Ovary (tissue), 10 donors: Measurements from ENCODE around the gene ZNF675. TPM values are rescaled to one million over a fixed set of nuclear protein-coding genes. Genes with fewer than 3 reads are reported as not detected.
"Not testable (repeated sequence)": the region's sequence is repeated elsewhere in the genome, so short reads cannot be mapped to it uniquely, and the experiment has no call there.

Source experiments
- DNase-seq, 5 donors: peaks; one replicate each; pipeline ENCODE4 v3.0.0-alpha.2; 2019 to 2020
- H3K27ac ChIP-seq, 2 donors: fragments of 200-600 bp; one replicate each; pipeline versions ENCODE4 v1.5.1 to v1.8.0; 2019 to 2022
- H3K27me3 ChIP-seq: fragments of 200-600 bp; one replicate; pipeline ENCODE4 v1.8.0; 2022
- H3K36me3 ChIP-seq: fragments of 200-600 bp; sonication (generic); one replicate; pipeline ENCODE4 v1.5.1; 2019
- H3K4me1 ChIP-seq: one replicate; pipeline ENCODE4 v1.8.1; 2013; ENCODE audit warnings: mild to moderate bottlenecking, moderate library complexity; ENCODE audit not compliant: insufficient read depth
- H3K4me3 ChIP-seq: fragments of 200-600 bp; sonication (generic); one replicate; pipeline ENCODE4 v1.5.1; 2017
- H3K9me3 ChIP-seq, 2 donors: fragments of 200-600 bp in 1 of 2; sonication (generic) in 1 of 2; one replicate each; pipeline versions ENCODE4 v1.5.1 to v1.8.1; 2013 to 2019; ENCODE audit warnings: mild to moderate bottlenecking in 1 of 2, moderate library complexity in 1 of 2
- EP300 ChIP-seq: sonication (generic); formaldehyde crosslinking; IDR thresholded peaks from one replicate; pipeline ENCODE4 v1.6.1; 2017; ENCODE audit warnings: antibody characterized with exemption
- POLR2A ChIP-seq: fragments of 450-650 bp; IDR thresholded peaks from one replicate; pipeline ENCODE4 v1.6.1; 2017; ENCODE audit warnings: antibody characterized with exemption, mild to moderate bottlenecking, moderate library complexity
- WGBS, 3 donors: extraction: QIAGEN DNeasy Blood & Tissue Kit in 1 of 3; methylation state at CpG; one replicate each; pipeline versions ENCODE4 v1.1.5 to v1.1.7; 2013 to 2017; 5-methylcytosine and 5-hydroxymethylcytosine counted together
- intact Hi-C, 4 donors: fragments of 100-400 bp; cut with DNase I; formaldehyde crosslinking; loops; one replicate each; pipeline versions ENCODE4 v1.11.0 to v1.15.1; 2022 to 2023
- long read RNA-seq, 3 donors: library from polyadenylated mRNA in 2 of 3; unstranded in 2 of 3; transcript quantifications; one replicate each; pipeline ENCODE4 v2.0.0 and lab custom pipeline, GENCODE V29; 2021 to 2026
- polyA plus RNA-seq, 2 donors: library from polyadenylated mRNA; stranded (reverse); fragments of 200-250 nt in 1 of 2; fragments of 350-450 nt in 1 of 2; fragmentation: Illumina TruSeq in 1 of 2; extraction: RNeasy Lipid Tissue Mini Kit (QIAGEN cat#74804) in 1 of 2; gene quantifications; one replicate each; pipeline ENCODE4 v1.2.3, GENCODE V29; 2013 to 2014
- total RNA-seq, 7 donors: library from RNA; depleted of rRNA in 2 of 7; stranded (reverse); fragments of >200 nt in 2 of 7; fragmentation: NEBNext Ultra II Directional in 3 of 7; extraction: Animal tissue kit (Norgen Biotek cat#: 25700) in 3 of 7; gene quantifications; one replicate each; pipeline versions ENCODE4 v1.1.0 to v1.2.4, GENCODE V29; 2016 to 2023
- TF ChIP-seq, protein P1 (sequence below), 3 donors: fragments of 450-650 bp in 2 of 3; fragments of 200-600 bp in 1 of 3; IDR thresholded peaks; one replicate each; pipeline versions ENCODE4 v1.5.1 to v1.8.0; 2016 to 2022; ENCODE audit warnings: antibody characterized with exemption in 3 of 3, mild to moderate bottlenecking in 1 of 3
- donor health status: DM: no; HTN: no; CAD: no; lungs with moderate emphysema.
- donor health status: DM: no; HTN: no; CAD: no.
- donor health status: Bipolar disorder and iron deficiency.
- donor health status: DM: yes; HTN: yes; CAD: no.
- donor health status: DM: no; HTN: no; CAD: no.
- donor health status: DM: yes; HTN: yes; CAD: no.

The ZNF675 gene
- total RNA-seq (1 to 10 TPM; 4.3 to 9.6 (median 6.4) TPM), polyA plus RNA-seq (1 to 10 TPM; 3.9 to 6.1 TPM)
- long read RNA-seq, donor 1, transcript ZNF675-201 (4 exons, 2,301 nt), result major isoform, 10 of 12 reads
- long read RNA-seq, donor 1, partial matches to known transcripts, result 0 of 12 reads
- long read RNA-seq, donor 1, other reads (novel, unspliced or antisense), result 2 of 12 reads
- long read RNA-seq, donor 2, full-length matches to known transcripts, result 19 of 3,452 reads
- long read RNA-seq, donor 2, partial matches to known transcripts, result 3,433 of 3,452 reads
- long read RNA-seq, donor 2, other reads (novel, unspliced or antisense), result 0 of 3,452 reads
- long read RNA-seq, donor 3, transcript ZNF675-201 (4 exons, 2,301 nt), result major isoform, 7 of 9 reads
- long read RNA-seq, donor 3, partial matches to known transcripts, result 0 of 9 reads
- long read RNA-seq, donor 3, other reads (novel, unspliced or antisense), result 1 of 9 reads

DNA sequence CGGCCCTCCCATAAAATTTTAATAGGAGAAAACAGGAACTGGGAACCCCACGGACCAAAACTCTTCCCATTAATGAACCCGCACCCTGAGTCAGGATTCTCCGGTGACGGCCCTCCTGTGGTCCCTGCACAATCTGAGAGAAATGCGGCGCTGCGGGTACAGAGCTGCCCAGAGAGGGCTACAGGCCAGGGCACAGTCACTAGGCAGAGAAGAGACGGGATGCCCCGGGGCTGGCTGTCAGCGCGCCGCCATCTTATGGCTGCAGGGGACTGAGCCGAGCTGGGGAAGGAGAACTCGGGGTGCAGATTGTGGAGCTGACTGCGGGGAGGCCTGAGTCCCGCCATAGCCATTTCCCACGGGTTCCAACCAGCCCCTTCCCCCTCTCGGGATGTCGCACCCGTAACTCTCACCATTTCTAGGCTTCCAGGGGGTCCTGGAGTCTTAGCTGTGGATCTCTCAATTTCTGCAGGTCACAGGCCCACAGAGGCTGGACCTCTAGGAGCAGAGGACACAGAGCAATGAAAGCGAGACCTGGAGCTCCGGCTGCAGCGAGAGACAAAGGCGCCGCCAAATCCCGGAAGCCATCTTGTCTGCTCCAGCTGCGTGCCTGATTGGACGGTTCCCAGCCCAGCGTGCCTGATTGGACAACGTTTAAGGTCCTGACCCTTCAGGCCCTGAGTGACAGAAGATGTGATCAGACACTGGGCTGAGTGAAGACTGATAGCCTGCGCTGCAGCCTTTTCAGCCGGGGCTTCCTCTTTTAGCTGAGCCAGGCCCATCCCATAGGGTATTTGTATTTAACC, at the start of gene ZNF675:
TSS of gene ZNF675 (minus strand) at position 592 of the 803 bp plus-strand sequence. CDS start at position 413, 179 bp downstream.
- Histone ChIP-seq H3K4me3 (peak within 1 kb of the TSS; percentile 65), H3K27me3 (no peaks in the 10 kb centered on the region), H3K9me3 (no peaks in the 10 kb centered on the region), H3K27ac (peak within 1 kb of the TSS; percentile 39 to 60), H3K36me3 (no peaks in the 10 kb centered on the region), H3K4me1 (peaks cover 2% of the 10 kb centered on the region)
- intact Hi-C loops, result no loop called here
- peak; percentile 79 to 89 (median 84) for DNase-seq
- WGBS, 3 donors, result 0% methylated on average over 33 of the region's 33 CpGs
- TF ChIP-seq EP300 (no peak), POLR2A (no peak)
- TF ChIP-seq, protein P1, sequence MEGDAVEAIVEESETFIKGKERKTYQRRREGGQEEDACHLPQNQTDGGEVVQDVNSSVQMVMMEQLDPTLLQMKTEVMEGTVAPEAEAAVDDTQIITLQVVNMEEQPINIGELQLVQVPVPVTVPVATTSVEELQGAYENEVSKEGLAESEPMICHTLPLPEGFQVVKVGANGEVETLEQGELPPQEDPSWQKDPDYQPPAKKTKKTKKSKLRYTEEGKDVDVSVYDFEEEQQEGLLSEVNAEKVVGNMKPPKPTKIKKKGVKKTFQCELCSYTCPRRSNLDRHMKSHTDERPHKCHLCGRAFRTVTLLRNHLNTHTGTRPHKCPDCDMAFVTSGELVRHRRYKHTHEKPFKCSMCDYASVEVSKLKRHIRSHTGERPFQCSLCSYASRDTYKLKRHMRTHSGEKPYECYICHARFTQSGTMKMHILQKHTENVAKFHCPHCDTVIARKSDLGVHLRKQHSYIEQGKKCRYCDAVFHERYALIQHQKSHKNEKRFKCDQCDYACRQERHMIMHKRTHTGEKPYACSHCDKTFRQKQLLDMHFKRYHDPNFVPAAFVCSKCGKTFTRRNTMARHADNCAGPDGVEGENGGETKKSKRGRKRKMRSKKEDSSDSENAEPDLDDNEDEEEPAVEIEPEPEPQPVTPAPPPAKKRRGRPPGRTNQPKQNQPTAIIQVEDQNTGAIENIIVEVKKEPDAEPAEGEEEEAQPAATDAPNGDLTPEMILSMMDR (IDR thresholded peaks at IDR 0.05), result no peak

DNA sequence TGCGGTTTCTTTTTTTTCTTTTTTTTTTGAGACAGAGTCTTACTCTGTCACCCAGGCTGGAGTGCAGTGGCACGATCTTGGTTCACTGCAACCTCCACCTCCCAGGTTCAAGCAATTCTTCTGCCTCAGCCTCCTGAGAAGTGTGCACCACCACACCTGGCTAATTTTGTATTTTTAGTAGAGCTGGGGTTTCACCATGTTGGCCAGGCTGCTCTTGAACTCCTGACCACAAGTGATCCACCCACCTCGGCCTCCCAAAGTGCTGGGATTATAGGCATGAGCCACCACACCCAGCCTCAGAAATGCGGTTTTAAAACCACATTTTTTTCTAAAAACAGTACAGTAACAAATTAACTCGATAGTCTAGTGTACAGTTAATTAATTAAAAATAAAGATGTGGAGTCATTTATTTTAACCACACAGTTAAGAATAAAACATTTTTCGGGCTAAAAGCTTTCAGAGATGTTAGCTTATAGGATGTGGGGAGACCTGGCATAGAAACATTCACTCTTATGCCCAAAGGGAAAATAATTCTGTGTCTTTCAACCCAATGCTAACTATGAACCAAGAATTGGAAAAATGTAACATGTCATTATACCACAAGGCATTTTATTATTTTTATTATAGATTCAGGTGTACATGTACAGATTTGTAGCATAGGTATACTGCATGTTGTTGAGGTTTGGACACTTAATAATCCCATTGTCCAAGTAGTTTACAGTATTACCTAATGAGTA, 43.9 kb upstream of the ZNF675 start:
- H3K27ac ChIP-seq, DNase-seq, H3K4me3 ChIP-seq, H3K36me3 ChIP-seq, H3K9me3 ChIP-seq, H3K4me1 ChIP-seq, H3K27me3 ChIP-seq, intact Hi-C loops: not testable (repeated sequence)
- WGBS, 3 donors, result 79 to 85% (median 81%) methylated on average over 6 of the region's 6 CpGs

DNA sequence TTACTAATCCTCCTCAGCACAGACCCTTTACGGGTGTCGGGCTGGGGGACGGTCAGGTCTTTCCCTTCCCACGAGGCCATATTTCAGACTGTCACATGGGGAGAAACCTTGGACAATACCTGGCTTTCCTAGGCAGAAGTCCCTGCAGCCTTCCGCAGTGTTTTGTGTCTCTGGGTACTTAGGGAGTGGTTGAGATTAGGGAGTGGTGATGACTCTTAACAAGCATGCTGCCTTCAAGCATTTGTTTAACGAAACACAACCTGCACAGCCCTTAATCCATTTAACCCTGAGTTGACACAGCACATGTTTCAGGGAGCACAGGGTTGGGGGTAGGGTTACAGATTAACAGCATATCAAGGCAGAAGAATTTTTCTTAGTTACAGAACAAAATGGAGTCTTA, 37.1 kb upstream of the ZNF675 start:
- H3K27me3 ChIP-seq, H3K4me3 ChIP-seq, H3K4me1 ChIP-seq, intact Hi-C loops, H3K36me3 ChIP-seq, H3K9me3 ChIP-seq, H3K27ac ChIP-seq, DNase-seq: not testable (repeated sequence)
- 5 to 12% (median 8%) methylated on average over 3 to 6 of the region's 6 CpGs for WGBS, 3 donors

DNA sequence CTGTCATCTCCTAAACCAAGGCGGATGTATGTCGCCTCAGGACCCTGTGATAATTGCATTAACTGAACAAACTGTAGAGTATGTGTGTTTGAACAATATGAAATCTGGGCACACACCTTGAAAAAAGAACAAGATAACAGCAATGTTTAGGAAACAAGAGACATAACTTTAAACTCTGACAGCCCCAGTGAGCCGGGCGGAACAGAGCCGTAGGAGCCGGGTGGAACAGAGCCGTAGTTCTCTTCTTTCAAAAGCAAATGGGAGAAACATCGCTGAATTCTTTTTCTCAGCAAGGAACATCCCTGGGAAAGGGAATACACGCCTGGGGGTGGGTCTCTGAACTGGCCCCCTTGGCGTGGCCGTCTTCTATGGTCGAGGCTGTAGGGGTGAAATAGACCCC, 31.8 kb upstream of the ZNF675 start:
- Histone ChIP-seq H3K36me3 (no peaks in the 10 kb centered on the region), H3K4me3 (no peak overlapping the region), H3K9me3 (no peaks in the 10 kb centered on the region), H3K27ac (no peak overlapping the region), H3K4me1 (no peaks in the 10 kb centered on the region), H3K27me3 (no peaks in the 10 kb centered on the region)
- DNase-seq, result no peak
- intact Hi-C loops, result no loop called here
- WGBS, 3 donors, result 11 to 15% (median 13%) methylated on average over 12 of the region's 12 CpGs
- TF ChIP-seq, protein P1 (IDR thresholded peaks at IDR 0.05), result no peak
- TF ChIP-seq EP300, result no peak

DNA sequence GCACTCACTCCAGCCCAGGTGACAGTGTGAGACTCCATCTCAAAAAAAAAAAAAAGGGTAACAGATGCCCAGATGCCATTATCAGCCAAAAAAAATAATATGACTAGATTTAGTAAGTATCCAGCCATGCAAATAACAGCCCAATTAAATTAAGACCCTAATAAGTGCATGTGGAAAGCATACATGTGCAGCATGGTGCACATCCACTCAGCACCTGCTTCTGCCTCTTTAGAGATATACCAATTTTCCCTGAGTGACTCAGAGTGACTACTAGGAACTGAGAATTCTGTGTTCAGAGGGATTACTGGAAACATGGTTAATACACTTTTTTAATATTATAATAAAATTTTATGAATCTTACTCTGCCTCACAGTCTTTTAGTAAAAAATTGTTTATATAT, 29.8 kb upstream of the ZNF675 start:
- intact Hi-C loops, result no loop called here
- DNase-seq, result no peak
- H3K36me3 ChIP-seq, result no peaks in the 10 kb centered on the region
- no peak overlapping the region for H3K27ac ChIP-seq
- no peaks in the 10 kb centered on the region for H3K9me3 ChIP-seq
- H3K4me1 ChIP-seq, result no peaks in the 10 kb centered on the region
- H3K27me3 ChIP-seq, result no peaks in the 10 kb centered on the region
- TF ChIP-seq, protein P1 (IDR thresholded peaks at IDR 0.05), result no peak
- TF ChIP-seq POLR2A, result no peak
- no peak for TF ChIP-seq EP300
- no peak overlapping the region for H3K4me3 ChIP-seq
